PC-9 (cell line): ENCODE data around the gene OR51A7. TPM values are rescaled to one million over a fixed set of nuclear protein-coding genes. Genes with fewer than 3 reads are reported as not detected.

Experiments used
- BruUV-seq: library from RNA; stranded (reverse); fragments of 400-500 nt; replicated peaks from 2 replicates; lab custom pipeline; 2021; lab: Mats Ljungman, UMichigan
- CTCF ChIA-PET: fragments of 300-600 bp; sonication (Branson Sonifier 250); formaldehyde crosslinking; loops from one replicate; lab custom pipeline; 2022; ENCODE audit warnings: antibody characterized with exemption; lab: Charles Lee
- POLR2A ChIA-PET: fragments of 300-600 bp; sonication (Branson Sonifier 250); formaldehyde crosslinking; loops from one replicate; lab custom pipeline; 2022; ENCODE audit warnings: antibody characterized with exemption; ENCODE audit not compliant: unreplicated experiment; lab: Charles Lee
- DNase-seq, 2 experiments: peaks; one replicate each; pipeline versions ENCODE4 v3.0.0 to v3.0.0-alpha.2; 2015 to 2022; ENCODE audit warnings: mixed read lengths in 1 of 2
- H2AFZ ChIP-seq: fragments of 200-600 bp; sonication (generic); 2 replicates; pipeline ENCODE4 v1.8.1; 2017; ENCODE audit warnings: antibody characterized with exemption
- H3F3A ChIP-seq: fragments of 200-600 bp; sonication (generic); 2 replicates; pipeline ENCODE4 v1.8.1; 2017; ENCODE audit warnings: antibody characterized with exemption, mild to moderate bottlenecking, low read depth; ENCODE audit not compliant: insufficient read depth
- H3K27ac ChIP-seq: fragments of 200-600 bp; sonication (generic); 2 replicates; pipeline ENCODE4 v1.6.1; 2016; ENCODE audit warnings: mixed run types
- H3K27me3 ChIP-seq: fragments of 200-600 bp; sonication (generic); 2 replicates; pipeline ENCODE4 v1.6.1; 2016; ENCODE audit warnings: low read depth, mixed run types; ENCODE audit not compliant: insufficient read depth
- H3K36me3 ChIP-seq: fragments of 200-600 bp; sonication (generic); 2 replicates; pipeline ENCODE4 v1.6.1; 2016; ENCODE audit warnings: low read depth, mixed run types
- H3K4me1 ChIP-seq: fragments of 200-600 bp; sonication (generic); replicated peaks from 2 replicates; pipeline ENCODE4 v1.6.1; 2016; ENCODE audit warnings: mixed run types; ENCODE audit not compliant: insufficient read depth
- H3K4me2 ChIP-seq: fragments of 200-600 bp; sonication (generic); 2 replicates; pipeline ENCODE4 v1.6.1; 2017; ENCODE audit warnings: mixed run types
- H3K4me3 ChIP-seq: fragments of 200-600 bp; sonication (generic); 2 replicates; pipeline ENCODE4 v1.6.1; 2016; ENCODE audit warnings: mixed run types
- H3K79me2 ChIP-seq: fragments of 200-600 bp; sonication (generic); 2 replicates; pipeline ENCODE4 v1.6.1; 2017; ENCODE audit warnings: low read depth, mixed run types
- H3K9me2 ChIP-seq: fragments of 200-600 bp; sonication (generic); 2 replicates; pipeline ENCODE4 v1.8.1; 2017; ENCODE audit warnings: mild to moderate bottlenecking; ENCODE audit not compliant: insufficient read depth
- H3K9me3 ChIP-seq: fragments of 200-600 bp; sonication (generic); 2 replicates; pipeline ENCODE4 v1.8.1; 2016; ENCODE audit warnings: low read depth; ENCODE audit not compliant: insufficient read depth
- H4K20me1 ChIP-seq: fragments of 200-600 bp; sonication (generic); 2 replicates; pipeline ENCODE4 v1.8.1; 2017; ENCODE audit not compliant: insufficient read depth
- CTCF ChIP-seq: fragments of 200-600 bp; sonication (generic); conservative IDR thresholded peaks from 2 replicates; pipeline ENCODE4 v1.6.1; 2017; ENCODE audit warnings: mixed run types, antibody characterized with exemption, mild to moderate bottlenecking, moderate library complexity
- EZH2 ChIP-seq: fragments of 200-600 bp; sonication (generic); IDR thresholded peaks from 2 replicates; pipeline ENCODE4 v1.8.0; 2017; ENCODE audit warnings: antibody characterized with exemption, low read depth
- intact Hi-C: fragments of 100-400 bp; cut with micrococcal nuclease; formaldehyde crosslinking; loops from one replicate; pipeline ENCODE4 v1.10.0; 2022; ENCODE audit not compliant: unreplicated experiment
- total RNA-seq: library from RNA; stranded (reverse); gene quantifications from 2 replicates; pipeline ENCODE4 v1.2.3, GENCODE V29; 2021

The OR51A7 gene
- total RNA-seq, 1 experiment from 2014 or later = not detected

DNA sequence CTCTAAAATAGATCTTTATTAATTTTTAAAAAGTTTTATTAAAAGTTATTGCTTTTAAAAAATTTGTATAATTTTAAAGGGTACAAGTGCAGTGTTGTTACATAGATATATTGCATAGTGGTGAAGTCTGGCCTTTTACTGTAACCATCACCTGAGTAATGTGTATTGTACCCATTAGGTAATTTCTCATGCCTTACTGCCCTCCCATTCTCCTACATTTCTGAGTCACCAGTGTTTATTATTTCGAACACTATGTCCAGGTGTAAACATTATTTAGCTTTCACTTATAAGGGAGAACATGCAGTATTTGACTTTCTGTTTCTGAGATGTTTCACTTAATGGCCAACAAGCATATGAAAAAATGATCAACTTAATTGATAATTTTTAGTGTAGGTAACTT lies 18.2 kb downstream of the OR51A7 start:
- no peaks in the 10 kb centered on the region for H4K20me1 ChIP-seq
- intact Hi-C loops = no loop called here
- TF ChIP-seq CTCF = no peak
- TF ChIP-seq EZH2 = no peak
- no peak for DNase-seq
- BruUV-seq = no TSS peak
- no peaks in the 10 kb centered on the region for H3K27me3 ChIP-seq
- H3K4me3 ChIP-seq = no peak overlapping the region
- no peaks in the 10 kb centered on the region for H3K4me1 ChIP-seq
- no peaks in the 10 kb centered on the region for H3K79me2 ChIP-seq
- H3K4me2 ChIP-seq = no peak overlapping the region
- no peaks in the 10 kb centered on the region for H3K9me3 ChIP-seq
- CTCF ChIA-PET = no interaction called here
- POLR2A ChIA-PET = no interaction called here
- no peaks in the 10 kb centered on the region for H3F3A ChIP-seq
- H3K9me2 ChIP-seq = no peaks in the 10 kb centered on the region
- H3K27ac ChIP-seq = no peak overlapping the region
- no peaks in the 10 kb centered on the region for H3K36me3 ChIP-seq
- no peak overlapping the region for H2AFZ ChIP-seq

DNA sequence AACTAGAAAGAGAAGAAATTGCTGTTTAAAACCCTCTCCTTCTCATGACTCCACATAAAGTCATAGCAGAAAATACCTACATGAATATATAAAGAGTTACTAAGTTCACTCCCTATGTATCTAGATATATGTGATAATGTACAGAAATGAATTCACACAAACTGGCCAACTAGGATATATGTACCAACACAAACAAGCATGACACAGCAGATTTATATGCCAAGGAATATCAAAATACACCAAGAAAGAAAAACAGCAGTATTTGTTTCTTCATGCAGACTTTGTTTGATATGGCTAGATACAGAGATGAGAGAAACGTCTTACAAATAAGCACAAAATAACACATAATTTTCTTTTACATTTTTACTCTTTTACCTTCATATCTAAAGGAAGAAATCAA lies 18.7 kb downstream of the OR51A7 start:
- H4K20me1 ChIP-seq = no peaks in the 10 kb centered on the region
- no peak overlapping the region for H3K4me3 ChIP-seq
- no peak overlapping the region for H3K27ac ChIP-seq
- no peaks in the 10 kb centered on the region for H3K27me3 ChIP-seq
- no peaks in the 10 kb centered on the region for H3K36me3 ChIP-seq
- no TSS peak for BruUV-seq
- ChIA-PET POLR2A (no interaction called here), CTCF (no interaction called here)
- TF ChIP-seq EZH2 (no peak), CTCF (no peak)
- no peaks in the 10 kb centered on the region for H3F3A ChIP-seq
- no peaks in the 10 kb centered on the region for H3K79me2 ChIP-seq
- intact Hi-C loops = no loop called here
- H3K9me3 ChIP-seq = no peaks in the 10 kb centered on the region
- H3K4me2 ChIP-seq = no peak overlapping the region
- no peaks in the 10 kb centered on the region for H3K4me1 ChIP-seq
- no peaks in the 10 kb centered on the region for H3K9me2 ChIP-seq
- no peak for DNase-seq
- no peak overlapping the region for H2AFZ ChIP-seq

GRCh38 chr11:4924239-4924638 lies 20.7 kb downstream of the OR51A7 start, which contains the start of gene OR51G1:
Gene OR51G1, minus strand, starts transcription at chr11:4924339. Its CDS starts 0 bp downstream, at chr11:4924339.
- H3K4me3 ChIP-seq = no peak within 1 kb of the TSS

More at GRCh38 chr11:4924239-4924638, 20.7 kb downstream of the OR51A7 start, which contains the start of gene OR51G1:
- TF ChIP-seq CTCF = no peak
- no peak for TF ChIP-seq EZH2
- H3K36me3 ChIP-seq = no peaks in the 10 kb centered on the region
- DNase-seq = no peak
- H4K20me1 ChIP-seq = no peaks in the 10 kb centered on the region
- ChIA-PET CTCF (no interaction called here), POLR2A (no interaction called here)
- intact Hi-C loops = no loop called here
- no TSS peak for BruUV-seq
- no peaks in the 10 kb centered on the region for H3K79me2 ChIP-seq
- H2AFZ ChIP-seq = no peak within 1 kb of the TSS
- H3F3A ChIP-seq = no peaks in the 10 kb centered on the region
- no peaks in the 10 kb centered on the region for H3K9me2 ChIP-seq
- no peaks in the 10 kb centered on the region for H3K4me1 ChIP-seq
- no peak within 1 kb of the TSS for H3K4me2 ChIP-seq
- no peak within 1 kb of the TSS for H3K27ac ChIP-seq
- H3K9me3 ChIP-seq = no peaks in the 10 kb centered on the region
- no peaks in the 10 kb centered on the region for H3K27me3 ChIP-seq
